Femur (tissue), 1 donor: Measurements from ENCODE around the gene OR56A5.

Experiments used
- DNase-seq: peaks from one replicate; pipeline ENCODE4 v3.0.0-alpha.2; 2017

Gene OR56A5

GRCh38 chr11:5931061-5931460 is 37.2 kb downstream of the OR56A5 start:
- no peak for DNase-seq

GRCh38 chr11:5930614-5931013 is 37.7 kb downstream of the OR56A5 start:
- no peak for DNase-seq

- no peak for DNase-seq
These were observed 38.5 kb downstream of the OR56A5 start for GRCh38 chr11:5929571-5930368.

- no peak for DNase-seq
These were observed 39.5 kb downstream of the OR56A5 start for GRCh38 chr11:5928811-5929210.

- no peak for DNase-seq
These were observed 40.0 kb downstream of the OR56A5 start for GRCh38 chr11:5928271-5928670.

GRCh38 chr11:5923794-5924193 is 44.5 kb downstream of the OR56A5 start:
- no peak for DNase-seq

- DNase-seq, result no peak
These were observed 44.9 kb downstream of the OR56A5 start for GRCh38 chr11:5923427-5923776.

- DNase-seq, result no peak
These were observed 45.4 kb downstream of the OR56A5 start for GRCh38 chr11:5922749-5923426.
